ENCODE data around the gene PPP4R3B. TPM values are rescaled to one million over a fixed set of nuclear protein-coding genes. Genes with fewer than 3 reads are reported as not detected.
A peak's percentile ranks its signal among the peaks of the same experiment; 100 is the strongest.

Gene PPP4R3B
- total RNA-seq, 2 experiments from 2014 or later, result 70.5 to 80.6 TPM

- H3K27ac Mint-ChIP-seq, result peak overlapping the region; percentile 66
- intact Hi-C loops (cut with micrococcal nuclease), result no loop called here
- DNase-seq (no peak), ATAC-seq (peak; percentile 51)
- CTCF ChIA-PET, result no interaction called here
- no peak for TF ChIP-seq CTCF (IDR thresholded peaks at IDR 0.05)
- peaks cover 21% of the 10 kb centered on the region for H3K4me1 Mint-ChIP-seq (ENCODE audit: low read depth)
- POLR2A ChIA-PET, result no interaction called here
- H3K4me3 Mint-ChIP-seq, result no peak overlapping the region
- peaks cover 54% of the 10 kb centered on the region for H3K36me3 Mint-ChIP-seq (ENCODE audit: low read depth)
- H3K9me3 Mint-ChIP-seq, result peaks cover 5% of the 10 kb centered on the region
- H3K27me3 Mint-ChIP-seq, result no peaks in the 10 kb centered on the region
These were observed 51.8 kb downstream of the PPP4R3B start for GRCh38 chr2:55565613-55566012.

DNA sequence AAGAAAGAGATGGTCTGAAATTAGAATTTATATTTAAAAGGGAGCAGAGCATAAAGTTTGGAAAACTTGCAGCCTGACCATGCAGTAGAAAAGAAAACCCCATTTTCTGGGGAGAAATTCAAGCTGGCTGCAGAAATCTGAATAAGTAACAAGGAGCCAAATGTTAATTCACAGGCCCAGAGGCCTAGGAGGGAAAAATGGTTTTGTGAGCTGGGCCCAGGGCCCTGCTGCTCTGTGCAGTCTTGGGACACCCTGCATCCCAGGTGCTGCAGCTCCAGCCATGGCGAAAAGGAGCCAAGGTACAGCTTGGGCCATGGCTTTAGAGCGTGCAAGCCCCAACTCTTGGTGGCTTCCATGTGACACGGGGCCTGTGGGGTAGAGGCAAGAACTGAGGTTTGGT, 56.6 kb downstream of the PPP4R3B start:
- peaks cover 5% of the 10 kb centered on the region for H3K9me3 Mint-ChIP-seq
- intact Hi-C loops (cut with micrococcal nuclease), result no loop called here
- ChIA-PET CTCF (no interaction called here), POLR2A (no interaction called here)
- peaks cover 62% of the 10 kb centered on the region for H3K36me3 Mint-ChIP-seq (ENCODE audit: low read depth)
- H3K4me3 Mint-ChIP-seq, result no peak overlapping the region
- no peaks in the 10 kb centered on the region for H3K27me3 Mint-ChIP-seq
- H3K27ac Mint-ChIP-seq, result no peak overlapping the region
- TF ChIP-seq CTCF (IDR thresholded peaks at IDR 0.05), result no peak
- peaks cover 8% of the 10 kb centered on the region for H3K4me1 Mint-ChIP-seq (ENCODE audit: low read depth)
- no peak for DNase-seq
- no peak for ATAC-seq

DNA sequence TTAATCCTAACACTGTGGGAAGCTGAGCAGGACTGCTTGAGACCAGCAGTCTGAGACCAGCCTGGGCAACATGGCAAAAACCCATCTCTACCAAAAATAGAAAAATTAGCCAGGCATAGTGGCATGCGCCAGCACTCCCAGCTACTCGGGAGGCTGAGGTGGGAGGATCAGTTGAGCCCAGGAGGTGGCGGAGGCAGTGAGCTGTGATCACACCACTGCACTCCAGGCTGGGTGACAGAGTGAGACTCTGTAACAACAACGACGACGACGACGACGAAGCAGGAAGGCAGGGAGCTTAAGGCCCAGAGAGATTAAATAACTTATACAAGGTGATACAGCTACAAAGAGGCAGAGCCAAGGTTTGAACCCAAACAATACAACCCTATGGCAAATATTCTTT, 60.6 kb downstream of the PPP4R3B start:
- H3K27ac Mint-ChIP-seq, result peak overlapping the region; percentile 18
- intact Hi-C loops (cut with micrococcal nuclease), result no loop called here
- POLR2A ChIA-PET, result interaction anchor here (0.6 kb wide), 1 partner anchor 129 kb away, joined by 3 read pairs; no protein-coding TSS in a partner anchor

DNA sequence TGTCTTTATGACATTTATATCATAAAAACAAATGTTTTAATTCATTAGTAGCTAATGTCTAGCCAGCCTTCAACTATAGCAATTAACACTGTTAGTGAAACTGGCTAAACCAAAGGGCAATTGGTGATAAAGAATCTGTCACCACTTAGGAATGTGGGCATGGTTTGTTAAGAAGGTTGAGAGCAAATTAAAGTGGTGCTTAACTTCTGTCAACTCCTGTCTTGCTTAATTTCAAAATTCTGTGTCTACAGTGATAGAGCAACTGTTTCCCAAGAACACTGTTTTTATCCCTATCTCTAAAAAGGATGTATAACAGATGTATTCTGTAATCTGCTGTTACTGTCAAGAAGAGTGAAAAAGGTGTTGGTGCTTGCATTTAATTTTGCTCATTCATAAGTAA, 61.4 kb downstream of the PPP4R3B start:
- ATAC-seq (no peak), DNase-seq (no peak)
- no peaks in the 10 kb centered on the region for H3K27me3 Mint-ChIP-seq
- POLR2A ChIA-PET, result no interaction called here
- H3K27ac Mint-ChIP-seq, result peak overlapping the region; percentile 20
- intact Hi-C loops (cut with micrococcal nuclease), result no loop called here
- CTCF ChIA-PET, result no interaction called here
- H3K36me3 Mint-ChIP-seq (ENCODE audit: low read depth), result peaks cover 46% of the 10 kb centered on the region
- H3K4me3 Mint-ChIP-seq, result no peak overlapping the region
- H3K4me1 Mint-ChIP-seq (ENCODE audit: low read depth), result peaks cover 10% of the 10 kb centered on the region
- no peak for TF ChIP-seq CTCF (IDR thresholded peaks at IDR 0.05)
- H3K9me3 Mint-ChIP-seq, result no peaks in the 10 kb centered on the region

More for the DNA sequence above, 60.6 kb downstream of the PPP4R3B start:
- TF ChIP-seq CTCF (IDR thresholded peaks at IDR 0.05), result no peak
- peaks cover 54% of the 10 kb centered on the region for H3K36me3 Mint-ChIP-seq (ENCODE audit: low read depth)
- no peak overlapping the region for H3K4me3 Mint-ChIP-seq
- H3K4me1 Mint-ChIP-seq (ENCODE audit: low read depth), result peaks cover 10% of the 10 kb centered on the region
- DNase-seq, result no peak
- CTCF ChIA-PET, result no interaction called here
- no peak for ATAC-seq
- H3K9me3 Mint-ChIP-seq, result peaks cover 3% of the 10 kb centered on the region
- H3K27me3 Mint-ChIP-seq, result no peaks in the 10 kb centered on the region

DNA sequence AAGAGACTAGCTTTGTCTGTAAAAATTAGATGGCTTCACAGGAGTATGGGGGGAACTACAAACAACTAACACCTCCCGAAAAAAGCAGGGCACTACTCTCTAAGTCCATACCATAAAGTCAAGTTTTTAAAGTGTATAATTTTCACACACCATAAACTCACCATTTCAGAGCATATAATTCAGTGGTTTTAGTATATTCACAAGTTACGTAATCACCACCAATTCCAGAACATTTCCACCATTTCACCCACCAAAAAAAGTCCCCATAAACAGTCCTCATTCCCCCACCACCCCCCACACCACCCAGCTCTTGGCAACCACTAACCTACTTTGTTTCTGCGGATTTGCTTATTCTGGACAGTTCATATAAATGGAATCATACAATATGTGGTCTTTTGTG, 64.1 kb downstream of the PPP4R3B start:
- no peak overlapping the region for H3K4me3 Mint-ChIP-seq
- H3K36me3 Mint-ChIP-seq (ENCODE audit: low read depth), result peaks cover 28% of the 10 kb centered on the region
- DNase-seq (no peak), ATAC-seq (no peak)
- POLR2A ChIA-PET, result no interaction called here
- CTCF ChIA-PET, result no interaction called here
- no peaks in the 10 kb centered on the region for H3K9me3 Mint-ChIP-seq
- intact Hi-C loops (cut with micrococcal nuclease), result no loop called here
- H3K27ac Mint-ChIP-seq, result peak overlapping the region; percentile 20
- H3K27me3 Mint-ChIP-seq, result no peaks in the 10 kb centered on the region
- H3K4me1 Mint-ChIP-seq (ENCODE audit: low read depth), result peaks cover 8% of the 10 kb centered on the region
- no peak for TF ChIP-seq CTCF (IDR thresholded peaks at IDR 0.05)
